OCI-M2 (cell line): ENCODE data around the gene KIF16B.
"Not testable (repeated sequence)": the region's sequence is repeated elsewhere in the genome, so short reads cannot be mapped to it uniquely, and the experiment has no call there.

ENCODE experiments used
- DNase-seq: peaks from one replicate; lab custom pipeline; 2025; ENCODE audit not compliant: unreplicated experiment; lab: John Stamatoyannopoulos, UW

Gene KIF16B

DNA sequence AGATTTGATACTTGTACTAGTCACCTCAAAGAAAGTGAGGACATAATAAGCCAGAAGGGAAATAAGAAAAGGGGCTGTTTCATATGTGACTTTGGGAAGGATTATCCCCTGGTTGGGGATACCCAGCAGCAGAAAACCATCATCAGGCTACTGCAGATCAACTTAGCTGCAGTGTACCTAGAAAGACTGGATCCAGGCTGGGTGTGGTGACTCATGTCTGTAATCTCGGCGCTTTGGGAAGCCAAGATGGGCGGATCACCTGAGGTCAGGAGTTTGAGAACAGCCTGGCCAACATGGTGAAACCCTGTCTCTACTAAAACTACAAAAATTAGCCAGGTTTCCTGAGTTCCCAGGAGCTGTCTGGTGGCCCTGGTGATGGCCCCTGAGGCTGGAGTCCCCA lies 23.2 kb upstream of the KIF16B start:
- DNase-seq: not testable (repeated sequence)

- no peak for DNase-seq
These were observed 22.1 kb upstream of the KIF16B start for GRCh38 chr20:16595376-16595775.

- no peak for DNase-seq
These were observed 16.9 kb upstream of the KIF16B start for GRCh38 chr20:16590041-16590633.

GRCh38 chr20:16589623-16590022 lies 16.4 kb upstream of the KIF16B start:
- DNase-seq: no peak

GRCh38 chr20:16588241-16588640 lies 15.0 kb upstream of the KIF16B start:
- DNase-seq: no peak

DNA sequence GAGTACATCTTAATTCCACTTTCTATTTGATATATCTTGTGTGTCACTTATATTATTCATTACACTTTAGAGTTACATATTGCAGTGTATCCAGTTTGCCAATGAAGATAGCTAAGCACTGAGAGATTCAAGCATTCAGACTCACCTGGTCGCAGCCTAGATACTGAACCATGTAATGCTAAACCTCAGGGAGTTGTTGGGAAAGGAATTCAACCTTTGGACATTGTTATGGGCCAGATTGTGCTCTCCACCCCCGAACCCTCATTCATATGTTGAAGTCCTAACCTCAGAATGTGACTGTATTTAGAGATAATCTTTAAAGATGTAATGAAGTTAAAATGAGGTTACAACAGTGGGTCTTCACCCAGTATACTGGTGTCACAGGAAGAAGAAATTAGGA lies 13.8 kb upstream of the KIF16B start:
- DNase-seq: no peak

- no peak for DNase-seq
These were observed 10.2 kb upstream of the KIF16B start for GRCh38 chr20:16583474-16583873.

DNA sequence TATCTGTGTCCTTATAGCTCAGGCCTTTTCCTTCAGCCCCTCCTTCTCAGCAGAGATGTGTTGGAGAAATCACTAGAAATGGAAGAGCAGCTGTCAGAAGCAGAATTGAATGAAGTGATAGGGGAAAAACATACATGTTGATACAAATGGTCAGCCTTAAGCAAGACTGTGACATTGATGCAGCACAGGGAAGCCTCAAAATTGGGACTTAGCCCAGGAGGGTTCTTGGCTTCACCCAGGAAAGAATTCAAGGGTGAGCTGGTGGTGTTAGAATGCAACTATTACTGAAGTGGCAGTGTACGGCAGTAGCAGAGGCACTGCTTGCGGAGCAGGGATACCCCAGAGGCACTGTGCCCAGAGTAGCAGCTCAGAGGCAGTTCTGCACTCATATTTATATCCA lies 8.0 kb upstream of the KIF16B start:
- no peak for DNase-seq

- no peak for DNase-seq
These were observed 7.4 kb upstream of the KIF16B start for GRCh38 chr20:16580620-16581019.

DNA sequence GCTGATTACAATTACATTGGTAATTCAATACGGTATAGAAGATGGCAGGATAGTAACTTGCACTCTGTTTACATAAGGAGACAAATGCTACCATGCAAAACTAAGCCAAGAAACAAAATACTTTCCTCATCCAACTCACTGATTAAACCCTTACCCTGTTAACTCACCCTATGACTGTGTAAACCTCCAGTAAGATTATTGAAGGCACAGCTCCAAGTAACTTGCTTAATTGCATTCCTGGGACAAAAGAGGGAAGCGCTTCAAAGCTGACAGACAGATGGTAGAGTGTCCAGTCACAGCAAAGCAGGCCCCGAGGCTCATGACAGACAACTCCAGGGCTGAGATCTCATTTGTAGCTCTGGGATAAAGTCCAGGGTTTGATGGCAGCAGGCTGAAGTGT lies 6.9 kb upstream of the KIF16B start:
- no peak for DNase-seq

GRCh38 chr20:16576219-16576618 lies 3.0 kb upstream of the KIF16B start:
- DNase-seq: no peak

DNA sequence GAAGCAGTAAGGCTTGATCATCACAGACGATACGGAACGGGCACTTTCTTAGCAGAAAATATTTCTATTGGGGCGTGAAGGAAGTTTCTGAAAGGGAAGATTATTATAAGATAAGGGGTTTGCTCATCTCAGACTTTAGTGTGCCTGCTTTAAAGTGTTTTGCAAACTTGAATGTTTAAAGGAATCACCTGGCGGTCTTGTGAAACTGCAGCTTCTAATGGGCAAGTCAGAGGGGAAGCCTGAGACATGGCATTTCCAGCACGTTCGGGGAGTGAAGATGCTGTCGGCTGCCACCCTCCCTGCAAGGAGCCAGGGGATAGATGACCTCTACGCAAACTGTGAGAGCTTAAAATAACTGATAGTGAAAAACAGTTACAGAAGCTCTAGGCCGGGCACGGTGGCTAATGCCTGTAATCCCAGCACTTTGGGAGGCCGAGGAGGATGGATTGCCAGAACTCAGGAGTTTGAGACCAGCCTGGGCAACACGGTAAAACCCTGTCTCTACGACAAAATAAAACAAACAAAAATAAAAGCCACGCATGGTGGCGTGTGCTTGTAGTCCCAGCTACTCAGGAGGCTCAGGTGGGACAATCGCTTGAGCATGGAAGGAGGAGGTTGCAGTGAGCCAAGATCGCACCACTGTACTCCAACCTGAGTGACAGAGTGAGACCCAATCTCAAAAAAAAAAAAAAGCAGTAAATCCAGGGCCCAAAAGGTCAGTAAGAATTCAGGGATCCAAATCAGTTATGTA lies 2.3 kb upstream of the KIF16B start:
- no peak for DNase-seq

DNA sequence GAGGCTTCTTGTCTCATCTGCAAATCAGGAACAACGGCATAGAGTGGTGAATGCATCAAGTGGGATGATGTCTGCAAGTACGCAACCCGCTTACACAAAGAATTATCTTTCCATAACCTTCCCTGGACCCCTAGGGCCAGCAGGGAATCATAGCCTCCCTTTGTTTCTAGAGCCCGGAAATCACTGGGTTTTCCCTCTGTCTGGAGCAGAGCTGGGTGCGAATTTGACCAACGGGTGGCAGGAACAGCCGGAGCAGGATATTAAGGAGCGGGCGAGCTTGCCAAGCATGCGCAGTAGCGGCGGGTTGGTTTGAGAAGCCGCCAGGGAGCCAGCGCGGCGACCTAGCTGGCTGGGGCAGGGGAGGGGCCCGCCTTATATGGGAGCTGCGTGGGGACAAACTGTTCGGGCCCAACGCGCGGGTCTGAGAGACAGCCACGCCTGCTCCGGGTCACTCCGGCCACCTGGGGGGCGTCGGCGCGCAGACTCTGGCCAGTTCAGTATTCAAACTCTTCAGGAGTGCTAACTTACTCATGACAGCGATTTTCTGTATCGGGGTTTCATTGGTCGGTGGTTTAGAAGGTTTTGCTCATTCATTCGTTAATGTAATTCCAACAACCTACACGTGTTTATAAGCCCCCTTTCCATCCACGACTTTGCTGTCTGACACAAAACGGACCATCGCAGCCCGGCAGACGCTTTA lies 1.6 kb upstream of the KIF16B start:
- DNase-seq: peak; percentile 68

DNA sequence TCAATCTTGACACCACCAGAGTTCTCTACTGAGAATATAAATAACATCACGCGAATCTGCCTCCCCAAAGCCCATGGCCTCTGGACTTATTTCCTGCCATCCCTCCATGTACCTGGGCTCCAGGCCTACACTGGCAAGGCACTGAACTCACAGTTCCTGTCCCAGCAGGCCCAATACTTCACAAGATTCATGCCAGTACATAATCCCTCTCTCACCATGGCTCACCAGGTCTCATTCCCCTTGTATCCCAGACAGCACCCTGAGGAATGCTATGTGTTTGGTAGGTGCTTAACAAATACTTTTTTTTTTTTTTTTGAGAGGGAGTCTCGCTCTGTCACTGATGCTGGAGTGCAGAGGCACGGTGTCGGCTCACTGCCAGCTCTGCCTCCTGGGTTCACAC lies 1.9 kb downstream of the KIF16B start:
- DNase-seq: no peak

DNA sequence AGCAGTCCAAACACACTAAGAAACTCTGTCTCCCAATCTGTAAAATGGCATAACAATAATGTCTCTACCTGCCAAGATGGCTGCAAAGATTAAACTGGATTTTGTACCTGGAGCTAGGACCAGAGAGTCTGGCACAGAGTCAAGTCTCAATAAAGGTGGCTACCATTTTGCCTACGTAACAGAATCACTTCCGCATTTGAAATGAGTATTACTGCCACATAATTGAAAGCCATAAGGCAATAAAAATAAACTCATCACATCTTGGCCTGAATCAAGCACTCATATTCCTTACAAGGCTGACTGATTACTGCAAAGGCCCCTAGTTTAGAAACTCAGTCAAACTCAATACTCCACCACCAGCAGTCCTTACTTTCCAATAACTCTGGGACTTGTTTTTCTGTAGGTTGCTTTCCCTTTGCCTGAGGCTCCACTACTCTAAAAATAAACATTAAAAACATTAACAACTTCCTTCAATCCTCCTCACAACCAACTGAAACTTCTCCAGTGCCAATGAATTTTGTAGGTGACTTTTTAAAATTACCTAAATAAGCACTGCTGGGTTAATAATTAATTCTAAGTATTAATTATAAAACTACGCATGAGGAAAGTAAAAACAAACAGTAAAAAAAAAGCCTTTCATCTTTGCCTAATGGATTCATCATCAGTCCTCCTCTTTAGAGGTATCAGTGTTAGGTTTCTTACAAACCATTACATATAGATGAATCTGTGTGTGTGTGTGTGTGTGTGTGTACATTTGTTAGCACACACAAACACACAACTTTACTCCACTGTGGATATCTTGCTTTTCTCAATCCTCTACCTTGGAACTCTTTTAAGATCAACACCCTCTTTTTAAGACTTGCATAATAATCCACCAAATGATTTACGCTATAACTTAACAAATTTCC lies 3.7 kb downstream of the KIF16B start:
- no peak for DNase-seq

DNA sequence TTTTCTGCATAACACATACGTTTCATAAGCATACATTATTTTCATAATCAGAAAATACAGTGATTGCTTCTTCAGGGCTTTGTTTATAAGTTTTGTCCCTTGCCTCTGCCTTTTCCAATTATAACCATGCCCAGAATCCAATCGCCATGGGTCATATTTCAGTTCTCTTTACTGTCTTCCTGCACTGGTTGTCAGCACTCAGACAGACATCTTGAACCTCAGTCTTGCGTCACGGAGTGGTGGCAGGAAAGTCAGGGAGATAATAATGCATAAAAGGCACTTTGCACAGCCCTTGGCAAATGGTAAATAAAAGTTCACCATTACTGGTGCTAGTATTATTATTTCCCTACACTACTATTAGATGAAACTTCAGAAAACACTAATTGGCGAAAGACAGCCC lies 7.2 kb downstream of the KIF16B start:
- DNase-seq: no peak

DNA sequence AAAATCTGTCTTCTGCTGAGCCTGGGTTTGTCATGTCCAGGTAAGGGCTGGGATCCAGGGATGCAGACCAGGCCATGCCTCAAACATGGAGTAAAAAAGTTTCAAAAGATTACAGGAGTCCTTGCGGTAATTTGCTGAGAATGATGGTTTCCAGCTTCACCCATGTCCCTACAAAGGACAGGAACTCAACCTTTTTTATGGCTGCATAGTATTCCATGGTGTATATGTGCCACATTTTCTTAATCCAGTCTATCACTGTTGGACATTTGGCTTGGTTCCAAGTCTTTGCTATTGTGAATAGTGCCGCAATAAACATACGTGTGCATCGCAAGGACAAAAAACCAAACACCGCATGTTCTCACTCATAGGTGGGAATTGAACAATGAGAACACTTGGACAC lies 9.2 kb downstream of the KIF16B start:
- DNase-seq: not testable (repeated sequence)

- no peak for DNase-seq
These were observed 10.0 kb downstream of the KIF16B start for GRCh38 chr20:16563066-16563806.

GRCh38 chr20:16562259-16562658 lies 11.0 kb downstream of the KIF16B start:
- no peak for DNase-seq

- no peak for DNase-seq
These were observed 12.6 kb downstream of the KIF16B start for GRCh38 chr20:16560661-16561060.

- no peak for DNase-seq
These were observed 13.0 kb downstream of the KIF16B start for GRCh38 chr20:16560216-16560615.
